Lung microvascular endothelial cell (primary cell): ENCODE results near the gene KLRC4. TPM values are rescaled to one million over a fixed set of nuclear protein-coding genes. Genes with fewer than 3 reads are reported as not detected.
A peak's percentile ranks its signal among the peaks of the same experiment; 100 is the strongest.
"Not testable (repeated sequence)": the region's sequence is repeated elsewhere in the genome, so short reads cannot be mapped to it uniquely, and the experiment has no call there.

Experiments
- DNase-seq, 2 donors: peaks; one replicate each; pipeline versions ENCODE4 v3.0.0 to v3.0.0-alpha.2; 2010; ENCODE audit warnings: low read depth in 2 of 2
- total RNA-seq: library from RNA; depleted of rRNA; stranded (reverse); fragments of >200 nt; gene quantifications from 2 replicates; pipeline ENCODE4 v1.2.1, GENCODE V29; 2014

KLRC4 gene
- total RNA-seq, 1 donor from 2014 or later, result not detected

GRCh38 chr12:10397296-10397695 lies 12.3 kb downstream of the KLRC4 start:
- no peak for DNase-seq

GRCh38 chr12:10396176-10396575 lies 13.4 kb downstream of the KLRC4 start:
- not testable (repeated sequence) for DNase-seq

GRCh38 chr12:10395390-10395998 lies 14.1 kb downstream of the KLRC4 start:
- peak; percentile 27 to 80 for DNase-seq

GRCh38 chr12:10394531-10395152 lies 14.9 kb downstream of the KLRC4 start:
- not testable (repeated sequence) for DNase-seq

GRCh38 chr12:10393291-10393690 lies 16.3 kb downstream of the KLRC4 start:
- no peak for DNase-seq

GRCh38 chr12:10392394-10392930 lies 17.1 kb downstream of the KLRC4 start:
- DNase-seq, result peak; percentile 10 to 94

- DNase-seq, result not testable (repeated sequence)
These were observed 18.6 kb downstream of the KLRC4 start for GRCh38 chr12:10390991-10391390.

GRCh38 chr12:10389904-10390303 lies 19.7 kb downstream of the KLRC4 start, which contains the start of gene KLRK1:
KLRK1 (minus strand) TSS chr12:10390041; CDS start chr12:10388810, 1,231 bp downstream.
- DNase-seq, result no peak

GRCh38 chr12:10388624-10389413 lies 20.7 kb downstream of the KLRC4 start:
- no peak for DNase-seq

- DNase-seq, result not testable (repeated sequence)
These were observed 22.1 kb downstream of the KLRC4 start for GRCh38 chr12:10387498-10387897.

GRCh38 chr12:10386857-10387256 lies 22.7 kb downstream of the KLRC4 start:
- DNase-seq, result no peak

- peak; percentile 20 to 32 for DNase-seq
These were observed 24.4 kb downstream of the KLRC4 start for GRCh38 chr12:10385166-10385613.

- DNase-seq, result no peak
These were observed 25.4 kb downstream of the KLRC4 start for GRCh38 chr12:10384191-10384590.

- no peak for DNase-seq
These were observed 27.5 kb downstream of the KLRC4 start for GRCh38 chr12:10381928-10382628.

GRCh38 chr12:10378737-10379136 lies 30.8 kb downstream of the KLRC4 start:
- DNase-seq, result not testable (repeated sequence)

GRCh38 chr12:10374624-10375018 lies 34.9 kb downstream of the KLRC4 start:
- DNase-seq, result no peak

- DNase-seq, result no peak
These were observed 37.0 kb downstream of the KLRC4 start for GRCh38 chr12:10372559-10372958.

GRCh38 chr12:10371893-10372535 lies 37.5 kb downstream of the KLRC4 start:
- peak; percentile 49 to 58 for DNase-seq

GRCh38 chr12:10369557-10370415 lies 39.8 kb downstream of the KLRC4 start:
- no peak for DNase-seq
